Head of caudate nucleus (tissue), 42 donors: Measurements from ENCODE around the gene AMH.
"Not testable (repeated sequence)": the region's sequence is repeated elsewhere in the genome, so short reads cannot be mapped to it uniquely, and the experiment has no call there.

Source experiments
- DNase-seq, 42 donors: peaks; one replicate each; pipeline versions ENCODE4 v3.0.0 to v3.0.0-alpha.2; 2020 to 2021; ENCODE audit warnings: mixed read lengths in 7 of 42
- intact Hi-C: fragments of 100-400 bp; cut with DNase I; formaldehyde crosslinking; loops from one replicate; pipeline ENCODE4 v1.15.0; 2022

The AMH gene

GRCh38 chr19:2249010-2249866 lies at the start of gene AMH:
AMH (plus strand) TSS chr19:2249323; CDS start chr19:2249333, 10 bp downstream.
- DNase-seq: no peak
- intact Hi-C loops: no loop called here

DNA sequence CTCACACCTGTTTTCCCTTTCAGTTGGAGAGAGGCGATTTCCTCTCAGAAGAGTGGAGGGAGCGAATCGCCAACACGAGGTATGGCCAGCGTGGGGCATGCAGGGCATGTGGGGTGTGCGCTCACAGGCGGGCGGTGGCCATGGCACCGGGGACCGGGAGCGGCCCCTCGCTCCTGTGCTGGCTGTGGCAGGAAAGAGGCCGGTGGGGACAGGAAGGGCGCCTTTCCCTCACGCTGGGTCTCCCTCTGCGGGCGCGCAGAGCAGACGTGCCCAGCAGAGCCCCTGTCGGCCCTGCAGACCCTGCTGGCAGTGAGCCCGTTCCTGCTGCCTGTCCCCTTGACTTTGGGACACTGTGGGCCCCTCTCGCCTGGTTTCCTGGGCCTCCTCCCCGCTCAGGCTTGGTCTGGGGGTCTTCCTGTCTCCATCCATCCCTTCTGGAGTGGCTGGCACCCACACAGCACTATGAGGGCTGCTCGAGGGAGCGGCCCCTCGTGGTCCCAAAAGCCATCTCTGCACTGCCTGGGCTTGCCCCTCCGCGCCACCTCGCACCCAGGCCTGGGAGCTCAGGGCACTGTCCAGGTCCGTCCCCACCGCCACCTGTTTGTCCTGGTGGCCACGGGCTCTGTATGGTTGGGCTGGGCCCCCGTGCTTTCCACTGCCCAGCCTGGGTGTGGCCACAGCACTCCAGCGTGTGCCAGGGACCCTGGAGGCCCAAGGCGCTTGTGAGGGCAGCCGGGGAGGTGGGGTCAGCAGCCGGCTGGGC lies 49.1 kb upstream of the AMH start:
- intact Hi-C loops: no loop called here
- no peak for DNase-seq

- DNase-seq, intact Hi-C loops: not testable (repeated sequence)
Measured at GRCh38 chr19:2200624-2201294, 48.4 kb upstream of the AMH start.

- DNase-seq: no peak
- intact Hi-C loops: no loop called here
Measured at GRCh38 chr19:2201473-2202148, 47.5 kb upstream of the AMH start.

DNA sequence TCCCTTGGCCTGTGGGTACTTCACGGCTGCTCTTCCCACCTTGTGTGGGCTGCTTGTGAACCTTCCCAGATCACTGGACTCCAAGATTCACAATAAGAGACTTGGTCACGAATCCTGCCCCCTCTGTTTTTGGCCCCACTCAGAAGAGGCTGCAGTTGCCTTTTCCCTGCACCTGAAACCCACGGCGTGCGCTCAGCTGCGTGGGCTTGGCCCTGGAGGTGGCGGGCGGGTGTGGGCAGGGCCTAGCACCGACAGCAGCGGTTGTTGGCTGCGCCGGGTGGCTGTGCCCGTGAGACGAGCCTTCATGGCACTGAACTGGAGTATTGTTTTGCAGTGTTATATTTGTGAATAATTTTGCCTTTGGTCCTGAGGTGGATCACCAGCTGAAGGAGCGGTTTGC lies 46.8 kb upstream of the AMH start:
- intact Hi-C loops: no loop called here
- DNase-seq: peak in 41 of 42 donors; percentile 27 to 86 (median 67)

DNA sequence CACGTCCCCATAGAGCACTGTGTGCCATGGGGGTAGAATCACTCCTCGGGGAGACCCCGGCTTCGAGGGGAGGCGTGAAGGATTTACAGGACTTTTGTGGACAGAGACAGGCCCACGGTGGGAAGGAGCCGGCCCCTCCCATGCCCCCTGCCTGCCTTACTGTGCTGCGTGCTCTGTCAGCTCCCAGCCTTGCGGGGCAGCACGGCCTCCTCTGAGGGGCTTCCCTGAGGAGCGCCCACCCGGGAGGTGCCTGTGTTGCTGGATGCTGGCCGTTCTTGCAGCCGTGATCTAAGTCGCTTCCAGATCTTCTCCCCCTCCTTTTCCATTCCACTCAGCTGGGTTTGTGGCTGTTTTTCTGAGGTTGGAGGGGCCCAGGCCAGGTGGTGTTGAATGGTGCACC lies 42.1 kb upstream of the AMH start:
- intact Hi-C loops: no loop called here
- no peak for DNase-seq

DNA sequence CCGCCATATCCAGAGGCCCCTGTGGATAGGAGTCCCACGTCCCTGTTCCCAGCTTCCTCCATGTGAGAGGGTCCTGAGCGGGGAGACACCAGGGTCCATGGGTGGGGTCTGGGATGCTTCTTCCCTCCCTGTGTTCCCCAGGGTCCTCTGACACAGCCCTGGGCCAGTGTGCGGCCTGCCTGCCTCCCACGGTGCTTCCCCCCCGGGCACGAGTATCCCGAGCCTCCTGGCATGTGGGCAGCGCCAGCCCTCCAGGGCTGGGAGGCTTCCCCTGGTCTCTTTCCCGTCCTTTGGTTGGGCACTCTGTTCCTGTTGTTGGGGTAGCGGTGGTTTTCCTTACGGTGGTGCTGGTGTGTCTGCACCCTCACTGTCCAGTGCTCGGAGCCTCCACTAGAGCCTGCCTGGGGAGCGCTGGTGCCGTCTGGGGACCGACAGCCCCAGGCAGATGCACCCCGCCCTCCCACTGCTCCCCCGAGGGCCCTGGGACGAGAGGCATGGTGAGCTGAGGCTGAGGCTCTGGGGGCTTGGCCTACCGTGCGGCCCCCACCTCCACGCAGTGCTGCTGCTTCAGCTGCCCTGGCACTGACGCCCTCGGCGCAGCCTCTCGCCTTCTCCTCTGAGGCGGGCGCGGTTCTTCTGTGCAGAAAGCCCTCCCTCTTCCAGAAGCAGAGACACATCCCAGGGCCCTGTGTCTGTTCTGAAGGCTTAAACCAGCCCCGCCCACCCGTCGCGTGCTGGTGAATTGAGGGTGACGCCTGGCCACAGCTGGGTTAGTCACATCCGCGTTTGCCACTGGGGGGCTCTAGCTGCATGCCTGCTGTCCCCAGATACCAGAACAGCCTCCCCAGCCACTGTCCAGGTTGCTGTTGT lies 40.9 kb upstream of the AMH start:
- intact Hi-C loops: no loop called here
- DNase-seq: peak in 36 of 42 donors; percentile 22 to 82 (median 54)

GRCh38 chr19:2208975-2209374 lies 40.1 kb upstream of the AMH start:
- no peak for DNase-seq

GRCh38 chr19:2209408-2209807 lies 39.7 kb upstream of the AMH start:
- DNase-seq: no peak
- intact Hi-C loops: no loop called here

More at GRCh38 chr19:2208975-2209374, 40.1 kb upstream of the AMH start:
- intact Hi-C loops: no loop called here

GRCh38 chr19:2210206-2210605 lies 38.9 kb upstream of the AMH start:
- DNase-seq: no peak
- intact Hi-C loops: no loop called here

GRCh38 chr19:2210987-2211740 lies 38.0 kb upstream of the AMH start:
- intact Hi-C loops: no loop called here
- no peak for DNase-seq

DNA sequence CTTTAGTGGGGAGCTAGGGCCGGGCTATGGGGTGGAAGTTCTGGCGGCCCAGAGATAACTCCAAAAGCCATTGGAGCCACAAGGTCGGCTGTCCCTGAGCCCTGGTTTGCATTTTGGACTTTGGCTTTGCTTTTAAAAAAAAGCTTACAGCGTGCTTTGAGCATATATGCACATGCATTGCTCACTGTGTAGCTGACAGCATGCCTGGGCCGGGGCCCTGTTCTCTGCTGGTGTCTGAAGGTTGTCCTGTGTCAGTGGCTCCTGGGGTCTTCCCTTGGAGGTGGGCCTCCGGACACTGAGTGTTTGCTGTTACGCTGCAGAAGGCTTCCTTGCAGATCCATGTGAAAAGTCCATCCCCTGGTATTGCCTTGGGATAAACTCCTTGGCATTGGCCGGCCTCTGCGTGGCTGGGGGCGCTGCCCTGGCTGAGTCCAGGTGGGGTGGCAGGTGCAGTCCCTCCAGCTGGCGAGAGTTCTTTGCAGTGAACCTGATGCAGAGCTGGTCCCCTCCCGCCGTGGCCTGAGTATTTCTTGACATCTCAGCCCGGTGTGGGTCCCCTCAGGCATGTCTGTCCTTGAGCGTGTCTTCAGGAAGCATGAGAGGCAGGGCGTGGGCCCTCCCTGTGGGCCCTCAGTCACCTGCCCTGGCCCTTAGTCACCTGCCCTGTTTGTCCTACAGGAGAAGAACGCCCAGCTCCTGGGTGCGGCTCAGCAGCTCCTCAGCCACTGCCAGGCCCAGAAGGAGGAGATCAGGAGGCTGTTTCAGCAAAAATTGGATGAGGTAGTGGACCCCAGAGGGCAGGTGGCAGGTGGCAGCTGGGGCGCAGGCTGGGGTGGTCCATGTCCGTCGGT lies 36.0 kb upstream of the AMH start:
- intact Hi-C loops: no loop called here
- DNase-seq: no peak

DNA sequence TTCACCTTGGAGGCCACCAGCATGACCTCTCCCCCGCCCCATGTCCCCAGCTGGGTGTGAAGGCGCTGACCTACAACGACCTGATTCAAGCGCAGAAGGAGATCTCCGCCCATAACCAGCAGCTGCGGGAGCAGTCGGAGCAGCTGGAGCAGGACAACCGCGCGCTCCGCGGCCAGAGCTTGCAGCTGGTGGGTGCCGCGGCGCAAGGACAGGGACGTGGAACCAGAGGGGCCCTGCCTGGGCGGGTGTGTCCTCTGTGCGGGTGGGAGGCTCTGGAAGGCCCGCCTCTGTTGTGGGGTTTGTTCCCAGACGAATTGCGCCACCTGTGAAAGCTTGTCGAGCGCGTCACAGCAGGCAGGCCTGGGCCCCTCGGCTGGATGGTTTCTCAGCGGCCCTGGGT lies 35.3 kb upstream of the AMH start:
- intact Hi-C loops: no loop called here
- DNase-seq: peak in 36 of 42 donors; percentile 20 to 78 (median 47)

- intact Hi-C loops: no loop called here
- peak in 23 of 42 donors; percentile 18 to 69 (median 48) for DNase-seq
Measured at GRCh38 chr19:2214251-2214650, 34.9 kb upstream of the AMH start.

- peak in 40 of 42 donors; percentile 22 to 89 (median 70) for DNase-seq
- intact Hi-C loops: no loop called here
Measured at GRCh38 chr19:2215281-2215751, 33.8 kb upstream of the AMH start.
